ENCODE measurements around the gene SAMD5.

GRCh38 chr6:147618927-147619326, 110.4 kb downstream of the SAMD5 start:
- no peak for TF ChIP-seq EZH2 (IDR thresholded peaks at IDR 0.05; ENCODE audit: insufficient read depth, poor library complexity, severe bottlenecking)
- TF ChIP-seq EZH2phosphoT487 (IDR thresholded peaks at IDR 0.05; ENCODE audit: insufficient read depth, low read depth) = no peak
